ENCODE measurements around the gene FUT1. TPM values are rescaled to one million over a fixed set of nuclear protein-coding genes. Genes with fewer than 3 reads are reported as not detected.

Gene FUT1
- total RNA-seq, 1 donor from 2014 or later: 13.2 TPM

- H3K4me1 ChIP-seq: peaks cover 43% of the 10 kb centered on the region
- DNase-seq: no peak
- no peaks in the 10 kb centered on the region for H3K9me3 ChIP-seq
- H3K36me3 ChIP-seq: peaks cover 20% of the 10 kb centered on the region
- intact Hi-C loops (cut with DNase I): no loop called here
- peaks cover 2% of the 10 kb centered on the region for H3K27me3 ChIP-seq (ENCODE audit: low read depth)
- no peak overlapping the region for H3K4me3 ChIP-seq
- ATAC-seq: peak; percentile 20 to 28
- no peak for TF ChIP-seq CTCF (IDR thresholded peaks at IDR 0.05)
- peak overlapping the region; percentile 82 for H3K27ac ChIP-seq
Observed at GRCh38 chr19:48726556-48726955, 25.9 kb downstream of the FUT1 start.

- peaks cover 51% of the 10 kb centered on the region for H3K4me1 ChIP-seq
Observed at GRCh38 chr19:48724796-48725753, 27.4 kb downstream of the FUT1 start.

GRCh38 chr19:48722196-48722708 is 30.2 kb downstream of the FUT1 start:
- H3K4me1 ChIP-seq: peaks cover 66% of the 10 kb centered on the region
- no peak for ATAC-seq
- intact Hi-C loops (cut with DNase I): no loop called here

More at GRCh38 chr19:48724796-48725753, 27.4 kb downstream of the FUT1 start:
- Histone ChIP-seq H3K27me3 (ENCODE audit: low read depth) (no peaks in the 10 kb centered on the region), H3K4me3 (no peak overlapping the region), H3K27ac (peak overlapping the region; percentile 82), H3K36me3 (peaks cover 21% of the 10 kb centered on the region), H3K9me3 (no peaks in the 10 kb centered on the region)
- ATAC-seq (peak; percentile 10 to 11), DNase-seq (no peak)
- intact Hi-C loops (cut with DNase I): no loop called here
- no peak for TF ChIP-seq CTCF (IDR thresholded peaks at IDR 0.05)

GRCh38 chr19:48720613-48721296 is 31.7 kb downstream of the FUT1 start:
- peaks cover 67% of the 10 kb centered on the region for H3K4me1 ChIP-seq
- peak overlapping the region; percentile 88 for H3K27ac ChIP-seq
- ATAC-seq (peak; percentile 94 to 95), DNase-seq (peak; percentile 99)
- TF ChIP-seq CTCF (IDR thresholded peaks at IDR 0.05): no peak
- no peaks in the 10 kb centered on the region for H3K27me3 ChIP-seq (ENCODE audit: low read depth)
- H3K4me3 ChIP-seq: peak overlapping the region; percentile 61
- H3K9me3 ChIP-seq: no peaks in the 10 kb centered on the region
- peaks cover 16% of the 10 kb centered on the region for H3K36me3 ChIP-seq
- intact Hi-C loops (cut with DNase I): no loop called here

More at GRCh38 chr19:48722196-48722708, 30.2 kb downstream of the FUT1 start:
- Histone ChIP-seq H3K36me3 (peaks cover 16% of the 10 kb centered on the region), H3K27me3 (ENCODE audit: low read depth) (no peaks in the 10 kb centered on the region), H3K4me3 (no peak overlapping the region), H3K27ac (peak overlapping the region; percentile 31), H3K9me3 (no peaks in the 10 kb centered on the region)
- no peak for DNase-seq
- TF ChIP-seq CTCF (IDR thresholded peaks at IDR 0.05): no peak

GRCh38 chr19:48720251-48720612 is 32.2 kb downstream of the FUT1 start:
- no peak for DNase-seq
- Histone ChIP-seq H3K9me3 (no peaks in the 10 kb centered on the region), H3K4me1 (peaks cover 67% of the 10 kb centered on the region), H3K36me3 (peaks cover 16% of the 10 kb centered on the region), H3K27ac (peak overlapping the region; percentile 88), H3K4me3 (peak overlapping the region; percentile 61), H3K27me3 (ENCODE audit: low read depth) (no peaks in the 10 kb centered on the region)
- intact Hi-C loops (cut with DNase I): no loop called here
- ATAC-seq: no peak
- no peak for TF ChIP-seq CTCF (IDR thresholded peaks at IDR 0.05)
